Kidney epithelial cell (primary cell): Measurements from ENCODE around the gene ITGB5. TPM values are rescaled to one million over a fixed set of nuclear protein-coding genes. Genes with fewer than 3 reads are reported as not detected.

Source experiments
- DNase-seq: peaks from one replicate; pipeline ENCODE4 v3.0.0-alpha.2; 2010; ENCODE audit warnings: low read depth
- H3K27me3 ChIP-seq: 2 replicates; pipeline ENCODE4 v1.6.0; 2011; ENCODE audit warnings: low read length; ENCODE audit not compliant: control insufficient read depth, insufficient read depth
- H3K36me3 ChIP-seq: 2 replicates; pipeline ENCODE4 v1.5.1; 2011; ENCODE audit warnings: low read length; ENCODE audit not compliant: control insufficient read depth, insufficient read depth
- H3K4me3 ChIP-seq: 2 replicates; pipeline ENCODE4 v1.5.1; 2011; ENCODE audit warnings: low read depth, mild to moderate bottlenecking, control low read depth, low read length
- CTCF ChIP-seq: IDR thresholded peaks from 2 replicates; pipeline ENCODE4 v1.5.1; 2011; ENCODE audit warnings: mild to moderate bottlenecking, moderate library complexity, low read length, control low read depth, inconsistent platforms; ENCODE audit not compliant: insufficient read depth, poor library complexity, severe bottlenecking
- total RNA-seq: library from RNA; depleted of rRNA; stranded (reverse); fragments of >200 nt; gene quantifications from 2 replicates; pipeline ENCODE4 v1.2.3, GENCODE V29; 2015

ITGB5 gene
- total RNA-seq, 1 donor from 2014 or later = 86.0 TPM

- H3K4me3 ChIP-seq = no peak overlapping the region
- H3K27me3 ChIP-seq = no peaks in the 10 kb centered on the region
- H3K36me3 ChIP-seq = no peaks in the 10 kb centered on the region
- no peak for DNase-seq
- TF ChIP-seq CTCF = no peak
Measured at GRCh38 chr3:124800076-124800475, 87.1 kb downstream of the ITGB5 start.

GRCh38 chr3:124799676-124800075 is 87.5 kb downstream of the ITGB5 start:
- DNase-seq = no peak
- H3K4me3 ChIP-seq = no peak overlapping the region
- TF ChIP-seq CTCF = no peak
- no peaks in the 10 kb centered on the region for H3K27me3 ChIP-seq
- no peaks in the 10 kb centered on the region for H3K36me3 ChIP-seq

- TF ChIP-seq CTCF = no peak
- H3K27me3 ChIP-seq = no peaks in the 10 kb centered on the region
- H3K4me3 ChIP-seq = no peak overlapping the region
- DNase-seq = no peak
- H3K36me3 ChIP-seq = peaks cover 1% of the 10 kb centered on the region
Measured at GRCh38 chr3:124797426-124797945, 89.7 kb downstream of the ITGB5 start.

GRCh38 chr3:124796477-124796876 is 90.7 kb downstream of the ITGB5 start:
- no peak for TF ChIP-seq CTCF
- no peak for DNase-seq
- no peak overlapping the region for H3K4me3 ChIP-seq
- no peaks in the 10 kb centered on the region for H3K27me3 ChIP-seq
- H3K36me3 ChIP-seq = peaks cover 1% of the 10 kb centered on the region

GRCh38 chr3:124793054-124793739 is 94.0 kb downstream of the ITGB5 start:
- no peak for DNase-seq
- Histone ChIP-seq H3K4me3 (no peak overlapping the region), H3K27me3 (no peaks in the 10 kb centered on the region), H3K36me3 (peaks cover 3% of the 10 kb centered on the region)
- no peak for TF ChIP-seq CTCF

- no peak for TF ChIP-seq CTCF
- Histone ChIP-seq H3K4me3 (no peak overlapping the region), H3K27me3 (no peaks in the 10 kb centered on the region), H3K36me3 (peaks cover 3% of the 10 kb centered on the region)
- DNase-seq = no peak
Measured at GRCh38 chr3:124792341-124793040, 94.7 kb downstream of the ITGB5 start.
